Activated naive CD4-positive, alpha-beta T cell treated with anti-CD3 and anti-CD28 coated beads for 36 hours (primary cell): ENCODE measurements around the gene OR51A4. TPM values are rescaled to one million over a fixed set of nuclear protein-coding genes. Genes with fewer than 3 reads are reported as not detected.

ENCODE experiments used
- CTCF ChIA-PET: fragments of 350-600 bp; sonication (Branson Sonifier 250); formaldehyde crosslinking; loops from one replicate; lab custom pipeline; 2021; ENCODE audit warnings: antibody characterized with exemption; lab: Charles Lee
- DNase-seq: peaks from one replicate; pipeline ENCODE4 v3.0.0-alpha.2; 2020
- H3K27ac Mint-ChIP-seq: one replicate; pipeline ENCODE4 v1.8.0; 2021; ENCODE audit warnings: mild to moderate bottlenecking, mixed read lengths
- H3K27me3 Mint-ChIP-seq: one replicate; pipeline ENCODE4 v1.8.0; 2021; ENCODE audit warnings: low read depth, mixed read lengths
- H3K36me3 Mint-ChIP-seq: one replicate; pipeline ENCODE4 v1.8.0; 2021; ENCODE audit warnings: low read depth, mixed read lengths
- H3K4me1 Mint-ChIP-seq: one replicate; pipeline ENCODE4 v1.8.0; 2021; ENCODE audit warnings: low read depth, mixed read lengths
- H3K4me3 Mint-ChIP-seq: one replicate; pipeline ENCODE4 v1.8.0; 2021; ENCODE audit warnings: mild to moderate bottlenecking, moderate library complexity, mixed read lengths
- H3K9me3 Mint-ChIP-seq: one replicate; pipeline ENCODE4 v1.8.0; 2021; ENCODE audit warnings: mixed read lengths
- intact Hi-C: fragments of 100-400 bp; cut with micrococcal nuclease; formaldehyde crosslinking; loops from one replicate; pipeline ENCODE4 v1.15.1; 2023
- total RNA-seq, 2 experiments: library from RNA; stranded (reverse); gene quantifications; one replicate each; pipeline ENCODE4 v1.2.3, GENCODE V29; 2021

The OR51A4 gene
- total RNA-seq, 2 experiments from 2014 or later = not detected

DNA sequence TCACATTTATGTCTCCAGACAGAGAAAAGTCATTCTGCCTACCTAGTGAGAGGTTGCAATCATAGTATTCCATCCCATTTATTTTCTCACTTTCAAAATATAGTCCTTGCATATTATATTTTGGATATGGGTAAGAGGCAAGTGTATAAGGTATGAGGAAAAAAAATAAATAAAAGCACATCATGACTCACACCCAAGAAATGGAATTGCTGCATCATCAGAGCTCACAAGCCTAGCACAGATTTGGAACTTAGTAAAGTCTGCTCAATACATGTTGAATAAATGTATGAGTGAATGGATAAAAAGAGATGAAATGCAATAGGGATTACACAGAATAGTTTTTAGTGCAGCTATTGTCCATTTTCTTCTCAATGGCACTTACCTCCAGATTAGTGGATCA lies 20.8 kb downstream of the OR51A4 start:
- no peak overlapping the region for H3K27ac Mint-ChIP-seq
- H3K4me3 Mint-ChIP-seq = no peak overlapping the region
- peaks cover 3% of the 10 kb centered on the region for H3K27me3 Mint-ChIP-seq
- no peaks in the 10 kb centered on the region for H3K4me1 Mint-ChIP-seq
- H3K36me3 Mint-ChIP-seq = no peaks in the 10 kb centered on the region
- CTCF ChIA-PET = no interaction called here
- DNase-seq = no peak
- H3K9me3 Mint-ChIP-seq = no peaks in the 10 kb centered on the region
- intact Hi-C loops = no loop called here

DNA sequence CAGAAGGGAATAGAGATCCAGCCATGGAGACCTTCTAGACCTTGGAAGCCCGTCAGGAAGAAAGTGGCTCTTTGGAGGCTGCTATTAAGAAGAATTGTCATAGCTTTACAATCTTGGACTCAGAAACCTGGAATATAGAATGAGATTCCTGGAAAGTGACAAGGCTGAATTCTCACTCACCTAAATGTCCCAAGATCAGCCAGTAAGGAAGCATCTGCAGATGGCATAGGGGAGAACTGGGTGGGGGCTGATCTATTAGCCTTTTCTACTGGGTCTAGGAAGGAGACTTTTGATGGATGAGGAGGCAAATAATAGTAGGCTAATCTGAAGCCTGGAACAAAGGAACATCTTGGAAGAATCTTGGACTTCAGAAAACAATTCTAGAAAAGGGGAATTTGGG lies 23.2 kb downstream of the OR51A4 start, which contains the start of gene OR51G1:
OR51G1 (minus strand) TSS at position 101 of the 400 bp plus-strand sequence; CDS start at position 101, 0 bp downstream.
- Mint-ChIP-seq H3K4me3 (no peak within 1 kb of the TSS), H3K27me3 (peaks cover 3% of the 10 kb centered on the region), H3K9me3 (no peaks in the 10 kb centered on the region), H3K27ac (no peak within 1 kb of the TSS), H3K36me3 (no peaks in the 10 kb centered on the region), H3K4me1 (no peaks in the 10 kb centered on the region)
- CTCF ChIA-PET = interaction anchor here (0.6 kb wide), 1 partner anchor 117 kb away, joined by 4 read pairs; no protein-coding TSS in a partner anchor
- no peak for DNase-seq
- intact Hi-C loops = no loop called here

DNA sequence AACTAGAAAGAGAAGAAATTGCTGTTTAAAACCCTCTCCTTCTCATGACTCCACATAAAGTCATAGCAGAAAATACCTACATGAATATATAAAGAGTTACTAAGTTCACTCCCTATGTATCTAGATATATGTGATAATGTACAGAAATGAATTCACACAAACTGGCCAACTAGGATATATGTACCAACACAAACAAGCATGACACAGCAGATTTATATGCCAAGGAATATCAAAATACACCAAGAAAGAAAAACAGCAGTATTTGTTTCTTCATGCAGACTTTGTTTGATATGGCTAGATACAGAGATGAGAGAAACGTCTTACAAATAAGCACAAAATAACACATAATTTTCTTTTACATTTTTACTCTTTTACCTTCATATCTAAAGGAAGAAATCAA lies 25.1 kb downstream of the OR51A4 start:
- H3K27me3 Mint-ChIP-seq = peaks cover 3% of the 10 kb centered on the region
- no peak for DNase-seq
- no peak overlapping the region for H3K27ac Mint-ChIP-seq
- no peaks in the 10 kb centered on the region for H3K9me3 Mint-ChIP-seq
- CTCF ChIA-PET = no interaction called here
- no peaks in the 10 kb centered on the region for H3K4me1 Mint-ChIP-seq
- no peak overlapping the region for H3K4me3 Mint-ChIP-seq
- H3K36me3 Mint-ChIP-seq = no peaks in the 10 kb centered on the region
- intact Hi-C loops = no loop called here

DNA sequence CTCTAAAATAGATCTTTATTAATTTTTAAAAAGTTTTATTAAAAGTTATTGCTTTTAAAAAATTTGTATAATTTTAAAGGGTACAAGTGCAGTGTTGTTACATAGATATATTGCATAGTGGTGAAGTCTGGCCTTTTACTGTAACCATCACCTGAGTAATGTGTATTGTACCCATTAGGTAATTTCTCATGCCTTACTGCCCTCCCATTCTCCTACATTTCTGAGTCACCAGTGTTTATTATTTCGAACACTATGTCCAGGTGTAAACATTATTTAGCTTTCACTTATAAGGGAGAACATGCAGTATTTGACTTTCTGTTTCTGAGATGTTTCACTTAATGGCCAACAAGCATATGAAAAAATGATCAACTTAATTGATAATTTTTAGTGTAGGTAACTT lies 25.6 kb downstream of the OR51A4 start:
- CTCF ChIA-PET = no interaction called here
- Mint-ChIP-seq H3K9me3 (no peaks in the 10 kb centered on the region), H3K27ac (no peak overlapping the region)

DNA sequence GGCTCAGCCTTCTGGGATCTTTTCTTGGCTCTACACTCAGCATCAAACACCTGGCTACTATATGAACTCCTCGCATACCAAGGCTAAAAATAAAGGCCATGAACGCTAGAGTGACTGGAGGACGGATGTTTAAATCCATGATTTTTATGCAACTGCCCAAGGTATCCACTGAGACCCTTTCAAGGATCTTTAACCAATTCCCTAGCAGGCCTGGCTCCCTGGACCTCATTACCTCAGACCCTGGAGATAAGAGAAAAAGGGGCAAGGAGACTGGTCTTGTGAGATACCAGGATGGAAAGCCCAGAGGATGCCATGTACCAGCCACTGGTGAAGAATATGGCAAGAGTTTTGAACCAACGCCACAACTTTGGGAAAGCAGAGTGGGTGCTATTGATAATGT lies 28.2 kb downstream of the OR51A4 start, which contains the start of gene OR51G2:
OR51G2 (minus strand) TSS at position 101 of the 400 bp plus-strand sequence. CDS start 3,687 bp downstream, outside the sequence.
- H3K9me3 Mint-ChIP-seq = no peaks in the 10 kb centered on the region
- H3K4me1 Mint-ChIP-seq = no peaks in the 10 kb centered on the region
- H3K27me3 Mint-ChIP-seq = peaks cover 7% of the 10 kb centered on the region
- no peak for DNase-seq
- CTCF ChIA-PET = no interaction called here
- intact Hi-C loops = no loop called here
- H3K27ac Mint-ChIP-seq = no peak within 1 kb of the TSS
- no peak within 1 kb of the TSS for H3K4me3 Mint-ChIP-seq
- H3K36me3 Mint-ChIP-seq = no peaks in the 10 kb centered on the region

More for the DNA sequence above, 25.6 kb downstream of the OR51A4 start:
- H3K36me3 Mint-ChIP-seq = no peaks in the 10 kb centered on the region
- peaks cover 3% of the 10 kb centered on the region for H3K27me3 Mint-ChIP-seq
- intact Hi-C loops = no loop called here
- DNase-seq = no peak
- H3K4me1 Mint-ChIP-seq = no peaks in the 10 kb centered on the region
- H3K4me3 Mint-ChIP-seq = no peak overlapping the region

DNA sequence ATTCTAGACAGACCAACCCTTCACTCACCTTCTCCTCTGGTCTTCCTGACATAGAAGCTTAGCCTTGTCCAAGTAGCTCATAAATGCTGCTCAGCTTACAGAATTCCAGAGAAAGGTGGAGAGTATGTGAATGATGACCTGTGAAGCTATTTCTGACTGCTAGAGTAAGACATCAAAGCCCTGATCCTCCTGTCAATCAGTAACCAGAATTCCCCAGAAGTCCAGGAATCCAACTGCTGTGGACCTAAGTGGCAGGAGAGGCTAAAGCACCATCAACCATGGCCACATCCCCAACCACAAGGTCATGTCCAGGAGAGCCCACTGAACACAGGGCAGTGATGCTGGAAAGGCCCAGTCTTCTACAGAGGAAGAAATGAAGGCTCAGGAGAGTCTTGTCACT lies 30.8 kb downstream of the OR51A4 start:
- Mint-ChIP-seq H3K27ac (no peak overlapping the region), H3K36me3 (no peaks in the 10 kb centered on the region), H3K9me3 (no peaks in the 10 kb centered on the region), H3K4me3 (no peak overlapping the region), H3K4me1 (no peaks in the 10 kb centered on the region), H3K27me3 (peaks cover 3% of the 10 kb centered on the region)
- CTCF ChIA-PET = interaction anchor here (0.6 kb wide), 1 partner anchor 104 kb away, joined by 3 read pairs; no protein-coding TSS in a partner anchor
- intact Hi-C loops = no loop called here
- no peak for DNase-seq

GRCh38 chr11:4903484-4903883 lies 43.9 kb downstream of the OR51A4 start, which contains the start of gene OR51A7:
Gene OR51A7 (plus strand): TSS chr11:4903783. CDS start chr11:4907370, 3,587 bp downstream.
- no peak within 1 kb of the TSS for H3K27ac Mint-ChIP-seq
- CTCF ChIA-PET = no interaction called here

More at GRCh38 chr11:4903484-4903883, 43.9 kb downstream of the OR51A4 start, which contains the start of gene OR51A7:
- H3K4me3 Mint-ChIP-seq = no peak within 1 kb of the TSS
- no peaks in the 10 kb centered on the region for H3K4me1 Mint-ChIP-seq
- intact Hi-C loops = no loop called here
- peaks cover 5% of the 10 kb centered on the region for H3K27me3 Mint-ChIP-seq
- no peaks in the 10 kb centered on the region for H3K36me3 Mint-ChIP-seq
- no peaks in the 10 kb centered on the region for H3K9me3 Mint-ChIP-seq
- no peak for DNase-seq

Other genes starting within 250 kb of the OR51A4 start
- not detected for gene OR51E2, start 249.8 kb downstream of the OR51A4 start, total RNA-seq
- not detected for gene MMP26, start 242.8 kb downstream of the OR51A4 start, total RNA-seq
- not detected for gene OR51F1, start 177.7 kb downstream of the OR51A4 start, total RNA-seq
- gene OR52R1, start 143.2 kb downstream of the OR51A4 start, total RNA-seq = not detected
- not detected for gene OR51F2, start 126.3 kb downstream of the OR51A4 start, total RNA-seq
- gene OR51S1, start 98.4 kb downstream of the OR51A4 start, total RNA-seq = not detected
- not detected for gene OR51T1, start 65.7 kb downstream of the OR51A4 start, total RNA-seq
- gene OR51A7, start 43.8 kb downstream of the OR51A4 start, total RNA-seq = not detected
- not detected for gene OR51G2, start 28.3 kb downstream of the OR51A4 start, total RNA-seq
- not detected for gene OR51G1, start 23.3 kb downstream of the OR51A4 start, total RNA-seq
- not detected for gene OR51A2, start 8.1 kb upstream of the OR51A4 start, total RNA-seq
- not detected for gene OR51L1, start 47.2 kb upstream of the OR51A4 start, total RNA-seq
- gene OR52J3, start 98.9 kb upstream of the OR51A4 start, total RNA-seq = not detected
- not detected for gene OR52E2, start 112.0 kb upstream of the OR51A4 start, total RNA-seq
- gene OR52E1, start 122.0 kb upstream of the OR51A4 start, total RNA-seq = not detected
- not detected for gene OR52A5, start 190.8 kb upstream of the OR51A4 start, total RNA-seq
- not detected for gene OR52A1, start 207.2 kb upstream of the OR51A4 start, total RNA-seq